IPS-18c (cell line): ENCODE measurements around the gene DUSP2.
A peak's percentile ranks its signal among the peaks of the same experiment; 100 is the strongest.
"Not testable (repeated sequence)": the region's sequence is repeated elsewhere in the genome, so short reads cannot be mapped to it uniquely, and the experiment has no call there.

Experiments
- H3K4me3 ChIP-seq: 2 replicates; pipeline ENCODE4 v1.7.0; 2013; ENCODE audit warnings: low read depth, mild to moderate bottlenecking, low read length, moderate library complexity; ENCODE audit not compliant: insufficient read depth
- H3K9me3 ChIP-seq: one replicate; pipeline ENCODE4 v1.6.1; 2013; ENCODE audit warnings: mild to moderate bottlenecking, low read length, moderate library complexity; ENCODE audit not compliant: control insufficient read depth, insufficient read depth

Gene DUSP2

GRCh38 chr2:96141624-96141967 lies 3.6 kb downstream of the DUSP2 start:
- H3K4me3 ChIP-seq, result not testable (repeated sequence)

GRCh38 chr2:96140941-96141623 lies 4.2 kb downstream of the DUSP2 start:
- H3K9me3 ChIP-seq, result no peaks in the 10 kb centered on the region
- no peak overlapping the region for H3K4me3 ChIP-seq

More at GRCh38 chr2:96141624-96141967, 3.6 kb downstream of the DUSP2 start:
- not testable (repeated sequence) for H3K9me3 ChIP-seq

DNA sequence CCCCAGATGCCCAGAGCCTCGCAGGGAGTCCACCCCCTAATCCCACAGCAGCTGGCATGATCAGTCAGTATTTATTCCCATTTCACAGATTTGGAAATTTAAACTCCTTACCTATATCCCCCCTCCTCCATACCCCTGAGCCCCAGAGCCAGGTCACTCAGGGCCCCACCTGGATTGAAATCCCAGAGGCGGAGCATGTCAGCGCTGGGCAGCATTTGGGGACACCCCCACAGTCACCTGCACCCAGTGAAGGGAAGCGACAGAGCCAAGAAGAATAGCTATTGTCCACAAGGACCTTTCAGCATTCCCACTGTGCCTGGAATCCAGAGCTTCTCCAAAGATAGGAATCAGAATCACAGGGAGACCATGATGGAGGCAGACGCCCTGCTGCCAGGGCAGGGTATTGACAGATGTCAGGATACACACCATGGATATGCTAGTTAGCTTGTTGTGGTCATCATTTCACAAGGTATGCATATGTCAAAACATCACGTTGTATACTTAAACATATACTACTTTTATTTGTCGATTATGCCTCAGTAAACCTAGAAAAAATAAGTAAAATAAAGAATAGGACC lies 6.0 kb downstream of the DUSP2 start:
- no peaks in the 10 kb centered on the region for H3K9me3 ChIP-seq
- H3K4me3 ChIP-seq, result no peak overlapping the region

DNA sequence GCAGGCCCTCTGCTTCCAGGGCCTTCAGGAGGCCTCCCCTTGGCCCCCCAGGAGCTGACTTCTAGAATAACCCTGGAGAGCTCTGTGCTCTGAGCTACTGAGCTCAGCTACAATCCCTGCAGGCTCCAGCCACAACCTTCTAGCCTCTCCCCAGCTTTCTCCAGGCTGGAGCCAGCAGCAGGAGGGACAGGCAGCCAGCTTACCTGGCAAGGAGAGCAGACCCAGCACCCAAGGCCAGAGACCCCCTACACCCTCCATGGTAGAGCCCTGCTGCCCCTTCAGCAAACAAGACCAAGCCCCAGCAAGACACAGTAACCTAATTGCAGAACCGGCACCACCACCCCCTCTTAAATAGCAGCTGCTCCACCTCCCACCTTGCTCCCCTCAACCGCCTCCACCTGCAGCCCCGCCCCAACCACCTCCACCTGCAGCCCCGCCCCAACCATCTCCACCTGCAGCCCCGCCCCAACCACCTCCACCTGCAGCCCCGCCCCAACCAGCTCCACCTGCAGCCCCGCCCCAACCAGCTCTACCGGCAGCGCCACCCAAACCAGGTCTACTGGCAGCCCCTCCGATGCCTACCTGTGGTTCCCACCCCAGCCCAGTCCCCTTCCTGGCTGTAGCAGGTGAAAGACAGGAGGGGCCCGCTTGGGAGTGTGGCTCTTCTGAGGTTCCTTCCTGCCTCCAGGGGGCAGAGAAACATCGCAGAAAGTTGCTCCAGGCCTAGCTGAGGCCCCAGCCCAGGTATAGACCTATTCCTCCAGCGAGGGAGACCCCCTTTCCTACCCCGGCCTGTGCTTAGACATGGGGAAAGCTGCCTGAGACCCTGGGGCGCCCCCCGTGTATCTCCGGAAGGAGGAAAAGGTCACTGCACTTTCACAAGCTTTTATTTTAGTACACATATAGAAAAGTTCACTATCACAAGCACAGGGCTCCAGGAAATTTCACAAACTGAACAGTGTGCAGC lies 6.8 kb downstream of the DUSP2 start, which contains the start of gene ASTL:
Gene ASTL, minus strand, starts transcription at position 324 of the 967 bp plus-strand sequence. Its CDS starts 66 bp downstream, at position 258.
- peak within 1 kb of the TSS; percentile 3; the same call in 1 of the 2 replicates for H3K4me3 ChIP-seq
- H3K9me3 ChIP-seq, result no peaks in the 10 kb centered on the region

DNA sequence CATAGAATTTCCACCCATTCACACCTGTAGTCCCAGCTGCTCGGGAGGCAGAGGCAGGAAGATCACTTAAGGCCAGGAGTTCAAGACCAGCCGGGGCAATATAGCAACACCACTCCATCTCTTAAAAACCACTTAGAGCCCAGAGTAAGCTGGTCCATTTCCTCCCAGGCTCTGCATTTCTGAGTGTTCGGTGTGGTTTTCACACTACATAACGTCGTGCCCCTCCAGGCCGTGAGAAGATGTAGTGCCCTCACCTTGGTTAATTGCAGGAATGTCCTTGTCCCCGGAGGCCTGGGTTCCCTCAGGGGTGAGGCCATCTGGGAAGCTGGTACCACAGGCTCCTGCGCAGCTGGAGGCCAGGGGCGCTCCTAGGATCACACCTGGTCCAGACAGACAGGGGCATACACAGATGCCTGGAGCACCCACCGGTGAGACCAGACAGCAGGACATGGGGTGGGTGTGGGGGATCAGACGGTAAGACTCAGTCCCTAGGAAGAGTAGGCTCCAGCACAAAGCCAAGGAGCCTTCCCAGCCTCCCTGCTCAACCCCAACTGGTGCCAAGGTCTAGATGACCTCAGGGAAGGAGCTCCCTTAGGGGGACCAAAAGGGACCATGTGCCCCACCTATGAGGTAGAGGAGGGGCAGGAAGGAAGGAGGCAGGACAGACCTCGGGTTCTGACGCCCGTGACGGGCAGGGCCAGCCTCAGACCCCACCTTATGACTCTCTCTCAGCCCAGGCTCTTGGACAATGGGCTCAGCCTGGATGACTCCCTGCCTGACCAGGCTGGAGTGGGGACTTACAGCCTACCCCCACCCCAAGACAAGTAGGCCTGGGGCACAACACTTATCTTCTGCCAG lies 7.7 kb downstream of the DUSP2 start:
- H3K4me3 ChIP-seq, result peak overlapping the region; percentile 3; the same call in 1 of the 2 replicates

DNA sequence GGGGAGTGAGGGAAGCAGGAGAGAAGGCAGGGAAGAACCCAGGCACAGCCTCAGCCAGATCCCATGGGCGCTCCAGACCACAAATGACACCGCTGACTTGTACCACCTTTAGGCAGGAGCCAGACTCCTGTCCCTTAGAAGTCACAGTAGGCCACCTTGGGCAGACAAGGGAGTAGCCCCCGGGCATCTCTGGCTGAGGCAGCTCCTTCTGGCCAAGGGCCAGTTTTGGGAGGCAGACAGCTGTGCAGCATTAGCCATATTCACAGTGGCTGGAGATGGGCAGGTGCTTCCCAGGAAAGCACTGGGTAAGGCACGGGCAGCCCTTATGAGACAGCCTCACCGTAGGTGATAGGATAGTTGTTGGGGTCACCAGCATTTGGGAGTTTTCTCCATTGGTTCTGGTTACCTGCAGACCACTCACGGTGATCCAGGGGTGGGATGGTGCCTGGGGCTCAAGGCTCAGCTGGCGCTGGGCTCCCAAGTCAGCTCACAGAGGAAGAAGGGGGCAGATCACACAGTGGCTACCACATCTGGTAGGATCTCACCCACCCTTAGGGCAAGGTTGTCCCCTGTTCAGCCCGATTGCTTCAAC lies 9.0 kb downstream of the DUSP2 start:
- Histone ChIP-seq H3K9me3 (no peaks in the 10 kb centered on the region), H3K4me3 (no peak overlapping the region)

More for the DNA sequence above, 7.7 kb downstream of the DUSP2 start:
- H3K9me3 ChIP-seq, result no peaks in the 10 kb centered on the region

- Histone ChIP-seq H3K4me3 (no peak overlapping the region), H3K9me3 (no peaks in the 10 kb centered on the region)
Measured at GRCh38 chr2:96135621-96136020, 9.6 kb downstream of the DUSP2 start.

DNA sequence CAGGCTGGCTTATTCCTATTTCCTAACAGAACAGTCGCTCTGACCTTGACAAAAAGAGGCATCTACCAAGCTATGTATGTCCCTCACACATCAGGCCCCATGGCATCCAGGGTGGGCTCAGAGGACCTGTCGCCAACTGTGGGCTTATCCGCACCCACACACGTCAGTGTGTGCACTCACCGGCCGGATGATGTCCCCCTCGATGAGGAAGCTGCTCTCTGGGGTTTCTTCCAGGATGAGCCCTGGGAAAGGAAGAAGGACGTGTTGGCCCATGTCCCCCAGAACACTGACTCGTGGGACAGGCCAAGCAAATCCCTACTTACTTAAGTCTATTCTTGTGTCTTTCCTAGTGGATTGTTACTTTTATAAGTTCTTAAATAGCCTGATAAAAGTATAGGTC lies 10.1 kb downstream of the DUSP2 start:
- Histone ChIP-seq H3K9me3 (no peaks in the 10 kb centered on the region), H3K4me3 (no peak overlapping the region)

DNA sequence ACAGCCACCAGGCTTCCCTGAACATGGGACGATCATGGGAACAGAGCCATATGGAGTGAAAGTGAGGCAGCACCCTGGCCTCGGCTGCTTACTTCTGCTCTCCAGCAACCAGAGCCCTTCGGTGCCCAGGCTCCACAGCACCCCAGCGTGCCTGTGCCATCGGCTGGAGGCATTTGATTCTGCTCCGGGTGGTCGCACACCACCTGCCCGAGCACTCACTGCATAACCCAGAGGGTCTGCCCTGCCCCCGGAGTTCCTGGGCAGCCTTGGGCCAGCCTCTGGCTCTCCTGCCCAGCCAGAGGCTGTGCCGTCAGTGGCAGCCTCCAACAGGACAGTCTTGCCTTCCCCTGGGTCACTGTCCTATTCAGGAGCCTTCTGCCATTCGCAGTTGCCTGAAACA lies 10.8 kb downstream of the DUSP2 start:
- Histone ChIP-seq H3K4me3 (no peak overlapping the region), H3K9me3 (no peaks in the 10 kb centered on the region)

DNA sequence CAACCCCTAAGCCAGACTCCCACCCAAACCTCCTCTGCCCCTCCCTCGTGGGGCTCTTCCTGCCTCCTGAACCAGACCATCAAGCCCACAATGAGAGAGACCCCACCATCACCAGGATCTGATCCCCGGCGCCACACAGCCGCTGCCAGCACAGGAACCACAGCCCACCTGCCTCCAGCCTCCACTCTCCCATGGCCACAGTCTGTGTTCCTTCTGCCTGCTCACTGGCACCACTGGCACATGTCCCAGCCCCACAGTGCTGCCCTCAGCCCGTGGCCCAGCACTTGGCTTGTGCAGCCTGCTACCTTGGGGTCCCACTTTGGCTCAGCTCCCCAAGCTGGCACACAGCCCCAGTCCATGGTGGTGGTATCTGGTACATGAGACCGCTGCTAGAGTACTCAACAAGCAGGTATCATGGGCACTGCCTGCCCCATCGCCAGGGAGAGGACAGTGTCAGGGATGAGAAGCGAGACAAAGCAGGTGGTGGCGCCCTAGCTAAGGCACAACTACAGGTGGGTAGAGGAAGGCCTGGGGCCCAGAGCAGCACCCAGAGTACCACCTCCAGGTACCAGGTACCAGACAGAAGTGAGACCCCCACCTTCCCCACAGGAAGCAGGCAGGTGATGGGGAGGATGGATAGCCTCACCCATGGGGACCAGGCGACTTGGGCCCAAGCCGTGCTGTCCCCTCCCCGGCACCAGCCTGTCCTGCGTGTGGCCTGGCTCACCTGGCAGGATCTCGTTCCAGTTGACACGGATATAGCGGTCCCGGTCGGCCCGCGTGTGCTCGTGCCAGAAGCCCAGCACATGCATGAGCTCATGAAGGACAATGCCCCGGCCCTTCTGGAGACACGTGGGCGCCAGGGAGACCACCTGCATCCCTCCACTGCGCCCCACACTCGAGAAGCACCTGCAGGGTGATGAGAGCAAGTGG lies 13.2 kb downstream of the DUSP2 start:
- Histone ChIP-seq H3K4me3 (no peak overlapping the region), H3K9me3 (no peaks in the 10 kb centered on the region)

GRCh38 chr2:96131152-96131812 lies 14.0 kb downstream of the DUSP2 start:
- Histone ChIP-seq H3K4me3 (no peak overlapping the region), H3K9me3 (no peaks in the 10 kb centered on the region)

DNA sequence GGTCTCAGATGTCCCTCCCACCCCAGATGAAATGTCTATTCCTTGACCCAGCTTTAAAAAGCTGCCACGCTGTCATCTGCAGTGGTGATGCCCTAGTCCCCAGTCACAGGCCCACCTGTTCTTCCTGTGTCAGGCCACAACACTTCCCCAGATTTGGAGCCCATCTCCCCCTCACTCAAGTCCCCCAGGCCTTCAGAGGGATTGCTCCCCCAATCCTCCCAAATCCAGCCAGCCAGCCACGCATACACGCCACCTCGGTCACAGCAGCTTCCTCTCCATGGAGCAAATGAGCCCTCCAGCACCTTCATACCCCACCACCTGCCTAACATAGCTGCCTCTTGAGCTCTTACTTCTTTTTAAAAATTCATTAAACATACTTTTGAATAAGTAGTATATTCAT lies 14.8 kb downstream of the DUSP2 start:
- Histone ChIP-seq H3K4me3 (no peak overlapping the region), H3K9me3 (no peaks in the 10 kb centered on the region)

- H3K9me3 ChIP-seq, result no peaks in the 10 kb centered on the region
- no peak overlapping the region for H3K4me3 ChIP-seq
Measured at GRCh38 chr2:96129528-96130120, 15.6 kb downstream of the DUSP2 start.

GRCh38 chr2:96128456-96128855 lies 16.8 kb downstream of the DUSP2 start:
- no peak overlapping the region for H3K4me3 ChIP-seq
- no peaks in the 10 kb centered on the region for H3K9me3 ChIP-seq
